CD4-positive, alpha-beta T cell (primary cell): Measurements from ENCODE around the gene RREB1. TPM values are rescaled to one million over a fixed set of nuclear protein-coding genes. Genes with fewer than 3 reads are reported as not detected.

Experiments
- ATAC-seq: fragments of 200-7000 bp; cut with Tn5 transposase; one replicate; pipeline ENCODE4 v1.10.0; 2022; ENCODE audit warnings: mild to moderate bottlenecking; ENCODE audit not compliant: poor library complexity
- CTCF ChIA-PET: fragments of 350-600 bp; sonication (Branson Sonifier 250); formaldehyde crosslinking; loops from one replicate; lab custom pipeline; 2021; ENCODE audit warnings: antibody characterized with exemption, inconsistent platforms; lab: Charles Lee
- POLR2A ChIA-PET: fragments of 350-600 bp; sonication (Branson Sonifier 250); formaldehyde crosslinking; loops from one replicate; lab custom pipeline; 2021; ENCODE audit warnings: antibody characterized with exemption, inconsistent platforms; lab: Charles Lee
- DNase-seq, 14 experiments: peaks; one replicate each; pipeline ENCODE4 v3.0.0-alpha.2; 2013 to 2020; ENCODE audit warnings: mixed read lengths in 2 of 14
- H3K27ac ChIP-seq, 2 donors: one replicate each; pipeline versions ENCODE4 v1.5.1 to v1.7.0; 2013; ENCODE audit warnings: low read length in 2 of 2, low read depth in 1 of 2, mild to moderate bottlenecking in 1 of 2
- H3K27me3 ChIP-seq, 2 experiments: 1 replicate in 1 of 2; 2 replicates in 1 of 2; pipeline versions ENCODE4 v1.6.1 to v1.7.0; 2013; ENCODE audit warnings: low read length in 2 of 2, control low read depth in 1 of 2, mild to moderate bottlenecking in 1 of 2, moderate library complexity in 1 of 2; ENCODE audit not compliant: insufficient read depth in 2 of 2, control insufficient read depth in 1 of 2
- H3K36me3 ChIP-seq: one replicate; pipeline ENCODE4 v1.6.1; 2013; ENCODE audit warnings: low read length, control low read depth; ENCODE audit not compliant: insufficient read depth
- H3K4me1 ChIP-seq: one replicate; pipeline ENCODE4 v1.6.1; 2013; ENCODE audit warnings: low read length, control low read depth; ENCODE audit not compliant: insufficient read depth
- H3K4me3 ChIP-seq: one replicate; pipeline ENCODE4 v1.5.1; 2013; ENCODE audit warnings: mild to moderate bottlenecking, low read length, moderate library complexity
- H3K9me3 ChIP-seq, 2 experiments: 1 replicate in 1 of 2; 2 replicates in 1 of 2; pipeline versions ENCODE4 v1.6.1 to v1.7.0; 2013; ENCODE audit warnings: low read length in 2 of 2, mild to moderate bottlenecking in 2 of 2, control low read depth in 1 of 2, moderate library complexity in 1 of 2; ENCODE audit not compliant: control insufficient read depth in 1 of 2, insufficient read depth in 1 of 2
- H3K27ac Mint-ChIP-seq: one replicate; pipeline ENCODE4 v1.8.0; 2020; ENCODE audit warnings: mixed read lengths
- H3K27me3 Mint-ChIP-seq: one replicate; pipeline ENCODE4 v1.8.0; 2021; ENCODE audit warnings: mixed read lengths
- H3K36me3 Mint-ChIP-seq: one replicate; pipeline ENCODE4 v1.8.0; 2021; ENCODE audit warnings: low read depth, mixed read lengths
- H3K4me1 Mint-ChIP-seq: one replicate; pipeline ENCODE4 v1.8.0; 2021; ENCODE audit warnings: low read depth, mixed read lengths
- H3K4me3 Mint-ChIP-seq: one replicate; pipeline ENCODE4 v1.8.0; 2020; ENCODE audit warnings: mild to moderate bottlenecking, mixed read lengths
- H3K9me3 Mint-ChIP-seq: one replicate; pipeline ENCODE4 v1.8.0; 2020; ENCODE audit warnings: mixed read lengths
- CTCF ChIP-seq: fragments of 200-600 bp; IDR thresholded peaks from one replicate; pipeline ENCODE4 v1.8.0; 2022; ENCODE audit warnings: antibody characterized with exemption, mild to moderate bottlenecking
- intact Hi-C, 2 experiments: fragments of 100-400 bp; cut with DNase I in 1 of 2; cut with micrococcal nuclease in 1 of 2; formaldehyde crosslinking; loops; one replicate each; pipeline versions ENCODE4 v1.15.1 to v1.9.0; 2023 to 2025; cut with DNase I, micrococcal nuclease
- total RNA-seq, 174 experiments: library from RNA in 2 of 174; stranded (reverse) in 2 of 174; gene quantifications; one replicate each; pipeline ENCODE4 v1.2.3 and lab custom pipeline; 2021 to 2026

Gene RREB1
- total RNA-seq, 2 experiments from 2014 or later: 56.5 to 60.0 TPM

- POLR2A ChIA-PET: interaction anchor here (0.9 to 5.4 kb wide), 7 partner anchors 7 to 52 kb away, joined by 3 to 85 read pairs (median 7); partner anchors contain the start of gene RREB1
- TF ChIP-seq CTCF: no peak
- Histone ChIP-seq H3K27ac (peak overlapping the region; percentile 78 to 89), H3K27me3 (no peaks in the 10 kb centered on the region), H3K9me3 (no peaks in the 10 kb centered on the region), H3K36me3 (no peaks in the 10 kb centered on the region), H3K4me3 (no peak overlapping the region), H3K4me1 (peaks cover 41% of the 10 kb centered on the region)
- H3K4me1 Mint-ChIP-seq: peaks cover 85% of the 10 kb centered on the region
- no peaks in the 10 kb centered on the region for H3K36me3 Mint-ChIP-seq
- ATAC-seq (peak; percentile 32), DNase-seq (peak in 12 of 14 experiments; percentile 11 to 85 (median 47))
- H3K27me3 Mint-ChIP-seq: no peaks in the 10 kb centered on the region
- CTCF ChIA-PET: interaction anchor here (1.5 kb wide), 1 partner anchor 10 kb away, joined by 7 read pairs; no protein-coding TSS in a partner anchor
- H3K9me3 Mint-ChIP-seq: no peaks in the 10 kb centered on the region
- H3K27ac Mint-ChIP-seq: peak overlapping the region; percentile 93
- peak overlapping the region; percentile 69 for H3K4me3 Mint-ChIP-seq
- intact Hi-C loops: loop anchor here in 1 of 2 experiments (2.0 to 5.0 kb wide), 3 partner anchors 26 to 87 kb away; no protein-coding TSS in a partner anchor
Measured at GRCh38 chr6:7138921-7139358, 31.2 kb downstream of the RREB1 start.

- POLR2A ChIA-PET: interaction anchor here (0.6 to 2.7 kb wide), 6 partner anchors 11 to 54 kb away, joined by 4 to 18 read pairs (median 4); partner anchors contain the start of gene RREB1
- intact Hi-C loops: loop anchor here (2.0 to 5.0 kb wide), 4 partner anchors 27 to 88 kb away; no protein-coding TSS in a partner anchor
Measured at GRCh38 chr6:7139835-7140470, 32.2 kb downstream of the RREB1 start.

More at GRCh38 chr6:7139835-7140470, 32.2 kb downstream of the RREB1 start:
- ATAC-seq: no peak
- Histone ChIP-seq H3K9me3 (no peaks in the 10 kb centered on the region), H3K4me1 (peaks cover 41% of the 10 kb centered on the region), H3K27me3 (no peaks in the 10 kb centered on the region), H3K36me3 (no peaks in the 10 kb centered on the region), H3K27ac (no peak overlapping the region), H3K4me3 (no peak overlapping the region)
- Mint-ChIP-seq H3K4me3 (peak overlapping the region; percentile 90), H3K9me3 (no peaks in the 10 kb centered on the region), H3K4me1 (peaks cover 83% of the 10 kb centered on the region), H3K27me3 (no peaks in the 10 kb centered on the region), H3K27ac (peak overlapping the region; percentile 93), H3K36me3 (no peaks in the 10 kb centered on the region)
- DNase-seq: no peak
- TF ChIP-seq CTCF: no peak
- CTCF ChIA-PET: no interaction called here
